Choroid plexus epithelial cell (primary cell): ENCODE results near the gene SGSM2.

Experiments used
- DNase-seq: peaks from one replicate; pipeline ENCODE4 v3.0.0-alpha.2; 2010; ENCODE audit warnings: low read depth
- H3K4me3 ChIP-seq: 2 replicates; pipeline ENCODE4 v1.5.1; 2011; ENCODE audit warnings: low read depth, mild to moderate bottlenecking, control low read depth, low read length, moderate library complexity
- CTCF ChIP-seq: conservative IDR thresholded peaks from 2 replicates; pipeline ENCODE4 v1.5.1; 2011; ENCODE audit warnings: low read depth, mild to moderate bottlenecking, control low read depth, inconsistent platforms, low read length, moderate library complexity

The SGSM2 gene

DNA sequence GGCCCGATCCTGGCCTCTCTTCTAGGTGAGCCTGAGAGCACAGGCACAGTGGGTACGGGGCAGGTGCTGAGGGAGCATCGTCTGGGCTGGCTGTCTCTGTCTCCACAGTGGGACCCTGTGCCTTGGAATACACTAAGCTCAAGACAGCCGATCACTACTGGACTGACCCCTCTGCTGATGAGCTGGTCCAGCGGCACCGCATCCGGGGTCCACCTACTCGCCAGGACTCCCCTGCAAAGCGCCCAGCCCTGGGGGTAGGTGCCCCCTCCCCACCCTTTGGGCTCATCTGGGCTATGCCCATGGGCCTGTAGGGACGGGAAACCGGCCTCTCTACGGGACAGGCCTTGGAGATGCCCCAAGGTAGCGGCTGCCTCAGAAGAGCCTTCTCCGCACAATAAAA, 25.6 kb downstream of the SGSM2 start:
- DNase-seq, result no peak
- no peak overlapping the region for H3K4me3 ChIP-seq
- no peak for TF ChIP-seq CTCF

DNA sequence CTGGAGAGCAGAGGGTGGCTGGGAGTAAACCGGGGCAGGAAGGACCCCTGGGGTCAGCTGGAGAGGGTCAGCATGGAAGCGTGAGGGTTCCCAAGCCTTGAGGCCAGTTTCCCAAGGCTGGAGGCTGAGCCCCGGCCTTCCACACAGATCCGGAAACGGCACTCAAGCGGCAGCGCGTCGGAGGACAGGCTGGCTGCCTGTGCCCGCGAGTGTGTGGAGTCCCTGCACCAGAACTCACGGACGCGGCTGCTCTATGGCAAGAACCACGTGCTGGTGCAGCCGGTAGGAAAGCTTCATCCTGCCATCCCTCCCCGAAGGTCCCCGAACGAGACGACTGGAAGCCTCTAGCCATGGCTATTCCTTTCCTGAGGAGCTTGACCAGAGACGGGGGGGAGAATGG, 26.0 kb downstream of the SGSM2 start:
- no peak for DNase-seq
- no peak overlapping the region for H3K4me3 ChIP-seq
- TF ChIP-seq CTCF, result no peak

DNA sequence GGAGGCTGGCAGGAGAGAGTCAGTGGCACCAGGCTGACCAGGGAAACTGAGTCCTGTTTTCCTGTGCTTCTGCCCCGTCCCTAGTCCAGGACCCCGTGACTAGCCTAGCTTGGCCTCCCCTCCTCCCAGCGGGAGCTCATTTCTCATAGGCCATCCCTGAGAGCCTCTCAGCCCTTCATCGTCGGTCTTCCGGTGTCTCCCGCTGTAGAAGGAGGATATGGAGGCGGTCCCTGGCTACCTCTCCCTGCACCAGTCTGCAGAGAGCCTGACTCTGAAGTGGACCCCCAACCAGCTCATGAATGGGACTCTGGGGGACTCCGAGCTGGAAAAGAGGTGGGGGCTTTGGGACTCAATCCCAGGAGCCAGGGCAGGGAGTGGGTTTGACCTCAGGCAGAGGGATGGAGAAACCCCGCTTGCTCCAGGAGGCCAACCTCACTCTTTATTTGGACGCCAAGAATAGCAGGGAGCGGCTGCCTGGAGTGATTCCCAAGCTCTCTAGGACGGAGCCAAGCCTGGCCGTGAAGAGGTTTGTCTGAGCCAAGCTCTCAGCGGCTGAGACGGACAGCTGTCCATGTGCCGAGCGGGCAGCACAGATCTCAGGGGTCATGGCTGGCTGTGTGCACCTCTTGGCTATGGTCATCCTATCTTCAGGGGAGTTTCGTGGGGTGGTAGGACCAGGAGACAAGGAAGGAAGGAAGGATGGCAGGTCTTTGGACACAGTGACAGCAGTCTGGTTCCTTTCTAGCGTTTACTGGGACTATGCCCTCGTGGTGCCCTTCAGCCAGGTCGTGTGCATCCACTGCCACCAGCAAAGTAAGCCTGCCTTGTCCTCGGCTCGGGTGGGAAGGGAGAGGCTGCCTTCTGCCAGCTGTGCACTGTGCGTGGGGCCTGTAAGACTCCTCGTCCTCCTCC, 26.8 kb downstream of the SGSM2 start:
- no peak for DNase-seq
- no peak for TF ChIP-seq CTCF
- no peak overlapping the region for H3K4me3 ChIP-seq

- H3K4me3 ChIP-seq, result no peak overlapping the region
- no peak for DNase-seq
- no peak for TF ChIP-seq CTCF
Measured at GRCh38 chr17:2364763-2365116, 27.4 kb downstream of the SGSM2 start.

GRCh38 chr17:2365132-2365531, 27.8 kb downstream of the SGSM2 start:
- no peak overlapping the region for H3K4me3 ChIP-seq
- no peak for TF ChIP-seq CTCF
- DNase-seq, result no peak

DNA sequence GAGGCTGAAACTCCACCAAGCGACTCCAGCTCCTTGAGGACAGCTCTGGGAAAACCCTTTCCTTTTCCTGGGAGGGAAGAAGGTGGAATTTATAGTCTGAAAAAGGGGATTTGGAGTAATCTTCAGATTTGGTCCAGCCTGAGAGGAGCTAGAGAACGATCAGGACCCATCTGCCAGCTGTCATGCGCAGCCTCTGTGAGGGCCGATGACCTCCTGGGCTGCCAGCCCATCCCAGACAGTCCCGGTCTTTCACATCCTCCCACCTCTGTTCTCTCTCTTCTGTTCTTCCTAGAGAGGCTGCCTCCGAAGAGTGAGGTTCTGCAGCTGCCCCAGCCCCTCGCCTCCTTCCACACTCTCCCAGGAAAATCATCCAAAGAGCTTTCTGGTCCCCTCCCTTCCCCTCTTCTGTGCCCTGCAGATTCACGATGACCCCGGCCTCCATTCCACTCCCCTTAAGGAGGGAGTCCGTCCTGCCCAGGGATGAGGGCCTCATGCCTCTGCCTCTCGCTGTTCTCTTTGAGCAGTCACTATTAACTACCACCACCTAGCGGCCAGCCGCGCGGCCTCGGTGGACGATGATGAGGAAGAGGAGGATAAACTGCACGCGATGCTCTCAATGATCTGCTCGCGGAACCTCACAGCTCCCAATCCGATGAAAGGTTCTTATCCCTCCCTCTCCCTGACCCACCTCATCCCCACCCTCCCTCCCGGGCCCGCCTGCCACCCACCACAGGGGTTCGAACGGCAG, 29.6 kb downstream of the SGSM2 start:
- no peak overlapping the region for H3K4me3 ChIP-seq
- peak; percentile 61 for TF ChIP-seq CTCF
- DNase-seq, result no peak
